Esophagus squamous epithelium (tissue), 4 donors: ENCODE data around the gene GPA33.

ENCODE experiments used
- CTCF ChIP-seq, 6 experiments: fragments of 450-650 bp in 4 of 6; fragments of 200-600 bp in 2 of 6; sonication (generic) in 2 of 6; IDR thresholded peaks; one replicate each; pipeline ENCODE4 v1.5.1; 2016 to 2019; ENCODE audit warnings: antibody characterized with exemption in 6 of 6, mild to moderate bottlenecking in 4 of 6, moderate library complexity in 4 of 6
- POLR2A ChIP-seq, 4 donors: fragments of 450-650 bp; IDR thresholded peaks; one replicate each; pipeline ENCODE4 v1.6.1; 2017; ENCODE audit warnings: antibody characterized with exemption in 4 of 4, mild to moderate bottlenecking in 4 of 4, moderate library complexity in 3 of 4

- no peak for TF ChIP-seq POLR2A (IDR thresholded peaks at IDR 0.05)
- TF ChIP-seq CTCF (IDR thresholded peaks at IDR 0.05), result no peak
These were observed 14.1 kb upstream of the GPA33 start for GRCh38 chr1:167104256-167104633.
